ENCODE data around the gene TBATA. TPM values are rescaled to one million over a fixed set of nuclear protein-coding genes. Genes with fewer than 3 reads are reported as not detected.

The TBATA gene
- polyA plus RNA-seq, 3 donors, result 0.10 TPM; not detected in 2

GRCh38 chr10:70782086-70782745 is 3.0 kb downstream of the TBATA start:
- 34 to 68% (median 48%) methylated on average over 3 to 4 of the region's 4 CpGs for WGBS, 3 donors
- no peak overlapping the region for H3K27ac ChIP-seq (ENCODE audit: low read depth, low read length)

- H3K27ac ChIP-seq (ENCODE audit: low read depth, low read length), result no peak overlapping the region
- WGBS, 3 donors, result 94 to 97% (median 94%) methylated on average over 8 of the region's 8 CpGs
Measured at GRCh38 chr10:70781461-70782051, 3.6 kb downstream of the TBATA start.

GRCh38 chr10:70780772-70781171 is 4.4 kb downstream of the TBATA start:
- WGBS, 3 donors, result 84 to 96% (median 95%) methylated on average over 4 of the region's 4 CpGs

GRCh38 chr10:70780370-70780760 is 4.8 kb downstream of the TBATA start:
- WGBS, 3 donors, result 89 to 96% (median 92%) methylated on average over 8 to 9 of the region's 9 CpGs
- H3K27ac ChIP-seq (ENCODE audit: low read depth, low read length), result no peak overlapping the region

More at GRCh38 chr10:70780772-70781171, 4.4 kb downstream of the TBATA start:
- no peak overlapping the region for H3K27ac ChIP-seq (ENCODE audit: low read depth, low read length)

- 72 to 80% (median 76%) methylated on average over 16 of the region's 16 CpGs for WGBS, 3 donors
- H3K27ac ChIP-seq (ENCODE audit: low read depth, low read length), result no peak overlapping the region
Measured at GRCh38 chr10:70779511-70780369, 5.4 kb downstream of the TBATA start.

GRCh38 chr10:70779088-70779487 is 6.1 kb downstream of the TBATA start:
- 57 to 71% (median 65%) methylated on average over 2 of the region's 2 CpGs for WGBS, 3 donors

GRCh38 chr10:70778267-70778924 is 6.8 kb downstream of the TBATA start:
- no peak overlapping the region for H3K27ac ChIP-seq (ENCODE audit: low read depth, low read length)
- 75 to 86% (median 82%) methylated on average over 9 of the region's 9 CpGs for WGBS, 3 donors

More at GRCh38 chr10:70779088-70779487, 6.1 kb downstream of the TBATA start:
- no peak overlapping the region for H3K27ac ChIP-seq (ENCODE audit: low read depth, low read length)

- no peak overlapping the region for H3K27ac ChIP-seq (ENCODE audit: low read depth, low read length)
- 88 to 93% (median 89%) methylated on average over 18 of the region's 18 CpGs for WGBS, 3 donors
Measured at GRCh38 chr10:70777063-70777875, 7.9 kb downstream of the TBATA start.

GRCh38 chr10:70776455-70777005 is 8.6 kb downstream of the TBATA start:
- 89 to 94% (median 94%) methylated on average over 11 of the region's 11 CpGs for WGBS, 3 donors
- H3K27ac ChIP-seq (ENCODE audit: low read depth, low read length), result no peak overlapping the region

- 90 to 93% (median 91%) methylated on average over 13 of the region's 13 CpGs for WGBS, 3 donors
- H3K27ac ChIP-seq (ENCODE audit: low read depth, low read length), result no peak overlapping the region
Measured at GRCh38 chr10:70775679-70776454, 9.3 kb downstream of the TBATA start.

- no peak overlapping the region for H3K27ac ChIP-seq (ENCODE audit: low read depth, low read length)
- 66 to 81% (median 74%) methylated on average over 14 of the region's 14 CpGs for WGBS, 3 donors
Measured at GRCh38 chr10:70774810-70775678, 10.1 kb downstream of the TBATA start.

- H3K27ac ChIP-seq (ENCODE audit: low read depth, low read length), result no peak overlapping the region
- WGBS, 3 donors, result 87 to 88% (median 88%) methylated on average over 14 of the region's 14 CpGs
Measured at GRCh38 chr10:70773965-70774809, 11.0 kb downstream of the TBATA start.

GRCh38 chr10:70773461-70773860 is 11.7 kb downstream of the TBATA start:
- 76 to 91% (median 82%) methylated on average over 9 of the region's 9 CpGs for WGBS, 3 donors

GRCh38 chr10:70772627-70773026 is 12.6 kb downstream of the TBATA start:
- 84 to 93% (median 89%) methylated on average over 4 of the region's 4 CpGs for WGBS, 3 donors
- no peak overlapping the region for H3K27ac ChIP-seq (ENCODE audit: low read depth, low read length)

More at GRCh38 chr10:70773461-70773860, 11.7 kb downstream of the TBATA start:
- no peak overlapping the region for H3K27ac ChIP-seq (ENCODE audit: low read depth, low read length)
